ENCODE data around the gene CACNA1B. TPM values are rescaled to one million over a fixed set of nuclear protein-coding genes. Genes with fewer than 3 reads are reported as not detected.

Gene CACNA1B
- total RNA-seq, 1 experiment from 2014 or later: 7.8 TPM

DNA sequence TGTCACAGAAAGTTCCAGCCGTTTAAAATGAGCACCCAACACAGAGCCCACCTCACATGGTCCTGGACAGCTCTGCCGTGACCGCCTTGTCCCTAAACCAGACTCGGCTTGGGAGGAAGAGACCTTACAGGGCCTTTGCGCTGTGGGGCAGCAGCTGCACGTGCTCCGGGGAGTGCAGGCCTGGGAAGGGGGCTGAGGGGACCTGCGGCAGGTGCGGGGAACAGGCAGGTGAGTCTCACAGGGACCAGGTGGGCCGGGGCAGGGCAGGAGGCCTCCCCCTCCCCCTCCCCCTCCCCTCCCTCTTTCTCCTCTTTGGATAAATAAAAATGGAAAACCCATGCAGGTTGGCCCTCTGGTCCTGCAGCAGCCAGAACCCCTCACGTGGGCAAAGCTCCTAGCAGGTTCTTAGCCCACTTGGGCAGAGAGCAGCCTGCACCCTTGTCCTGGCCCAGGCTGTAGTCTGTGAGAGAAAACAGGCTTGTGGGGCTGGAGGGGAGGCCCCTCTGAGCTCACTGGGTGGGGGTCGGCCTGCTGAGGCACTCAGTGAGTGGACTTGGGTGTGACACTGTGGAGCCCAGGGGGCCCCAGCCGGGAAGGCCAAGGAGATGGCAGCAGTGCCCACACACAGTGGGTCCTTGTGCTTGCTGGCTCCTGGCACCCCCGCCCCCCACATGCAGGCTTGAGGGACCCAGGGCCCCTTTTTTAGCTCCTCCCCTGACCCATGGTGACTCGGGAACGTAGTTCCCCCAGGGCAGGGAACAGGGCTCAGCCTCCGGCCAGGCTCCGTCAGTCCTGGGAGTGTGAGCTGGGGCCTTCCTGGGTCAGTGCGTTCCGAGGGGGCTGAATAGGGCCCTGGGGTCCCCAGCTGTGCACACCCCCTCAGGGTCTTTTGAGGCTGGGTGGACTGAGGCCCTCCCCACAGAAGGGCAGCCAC lies 40.0 kb upstream of the CACNA1B start:
- Histone ChIP-seq H3K9ac (ENCODE audit: extremely low read depth, insufficient read length, low read length) (no peak overlapping the region), H2AFZ (ENCODE audit: low read length) (no peak overlapping the region), H4K8ac (replicated peaks; ENCODE audit: insufficient read length, low read depth, low read length) (no peak overlapping the region), H4K20me1 (ENCODE audit: control insufficient read depth, insufficient read depth, insufficient read length) (no peaks in the 10 kb centered on the region), H3K14ac (ENCODE audit: insufficient read depth, low read length) (no peak overlapping the region), H4K91ac (ENCODE audit: insufficient read length, low read depth, low read length) (no peak overlapping the region), H2BK5ac (ENCODE audit: insufficient read length, low read length) (no peak overlapping the region), H2BK20ac (ENCODE audit: low read depth, low read length, poor library complexity, severe bottlenecking) (no peak overlapping the region), H3K4me2 (ENCODE audit: insufficient read depth, insufficient read length, low read length) (no peak overlapping the region), H3K56ac (ENCODE audit: insufficient read length, low read depth, low read length) (no peak overlapping the region), H3K4me1 (ENCODE audit: insufficient read depth, low read length) (no peaks in the 10 kb centered on the region), H2AK5ac (ENCODE audit: insufficient read length, low read length) (no peak overlapping the region), H3K27me3 (ENCODE audit: insufficient read depth, low read length) (no peaks in the 10 kb centered on the region), H3T11ph (ENCODE audit: low read length) (no peak overlapping the region), H3K27ac (ENCODE audit: insufficient read length, low read depth, low read length) (no peak overlapping the region), H3K23me2 (ENCODE audit: insufficient read length, low read depth, low read length, poor library complexity, severe bottlenecking) (no peaks in the 10 kb centered on the region), H2BK12ac (ENCODE audit: insufficient read length, low read depth, low read length) (no peak overlapping the region), H3K4ac (ENCODE audit: low read depth, low read length) (no peak overlapping the region), H2BK120ac (ENCODE audit: low read depth, low read length, poor library complexity, severe bottlenecking) (no peak overlapping the region), H4K5ac (ENCODE audit: insufficient read length, low read depth, low read length) (no peak overlapping the region), H2BK15ac (ENCODE audit: low read depth, low read length) (no peak overlapping the region), H3K79me2 (ENCODE audit: insufficient read depth, low read length) (no peaks in the 10 kb centered on the region), H3K18ac (ENCODE audit: insufficient read length, low read depth, low read length) (no peak overlapping the region), H3K79me1 (ENCODE audit: insufficient read depth, low read depth, low read length, poor library complexity, severe bottlenecking) (no peaks in the 10 kb centered on the region), H3K9me3 (ENCODE audit: control insufficient read depth, low read depth, low read length) (no peaks in the 10 kb centered on the region), H3K23ac (ENCODE audit: insufficient read length, low read depth, low read length) (no peak overlapping the region)
- WGBS (ENCODE audit: extremely low coverage, insufficient read length, low lambda C conversion rate): no CpG with 5 or more reads among the region's 20 CpGs
- no peak for TF ChIP-seq CTCF (conservative IDR thresholded peaks at IDR 0.05)
- Mint-ChIP-seq H3K4me1 (no peaks in the 10 kb centered on the region; a peak in 1 of 4 replicates), H3K27ac (no peak overlapping the region), H3K9me3 (peaks cover 2 to 5% of the 10 kb centered on the region in 2 experiments; a peak in 2 of 5 replicates), H3K27me3 (ENCODE audit: low read depth) (no peaks in the 10 kb centered on the region), H3K4me3 (no peak overlapping the region), H3K36me3 (ENCODE audit: insufficient read depth in 1 of 3, low read depth in 3 of 3) (peaks cover 7 to 29% (median 26%) of the 10 kb centered on the region in 3 experiments; a peak in 6 of 7 replicates)
- DNase-seq: no peak
